GM12878 (cell line): Measurements from ENCODE around the gene ADAMTS14. TPM values are rescaled to one million over a fixed set of nuclear protein-coding genes. Genes with fewer than 3 reads are reported as not detected.

Experiments used
- ATAC-seq: fragments of 200-7000 bp; cut with Tn5 transposase; 3 replicates; pipeline ENCODE4 v1.9.1; 2020; ENCODE audit warnings: mild to moderate bottlenecking, moderate library complexity
- BruUV-seq: library from RNA; stranded (reverse); fragments of 400-500 nt; replicated peaks from 2 replicates; lab custom pipeline; 2021; lab: Mats Ljungman, UMichigan
- CTCF ChIA-PET: fragments of 300-600 bp; sonication (Branson Sonifier 250); formaldehyde crosslinking; extraction: SDS; loops from one replicate; lab custom pipeline; 2021; ENCODE audit warnings: inconsistent platforms; lab: Yijun Ruan, JAX
- POLR2A ChIA-PET: fragments of 350-600 bp; formaldehyde crosslinking; extraction: SDS; loops from one replicate; lab custom pipeline; 2021; ENCODE audit warnings: inconsistent platforms; lab: Charles Lee
- RAD21 ChIA-PET: fragments of 300-600 bp; sonication (Branson Sonifier 250); formaldehyde crosslinking; loops from one replicate; lab custom pipeline; 2023; ENCODE audit warnings: antibody characterized with exemption; ENCODE audit not compliant: unreplicated experiment; lab: Charles Lee
- SMC1A ChIA-PET: fragments of 300-600 bp; sonication (Branson Sonifier 250); formaldehyde crosslinking; loops from one replicate; lab custom pipeline; 2023; ENCODE audit not compliant: unreplicated experiment, uncharacterized antibody; lab: Charles Lee
- DNase-seq: peaks from one replicate; pipeline ENCODE4 v3.0.0-alpha.2; 2011; ENCODE audit warnings: low read depth, low spot score
- FAIRE-seq: peaks from 3 replicates; lab custom pipeline; 2011; peaks lifted over from hg19 to GRCh38; lab: Jason Lieb, UNC
- H2AFZ ChIP-seq: 2 replicates; pipeline ENCODE4 v1.6.0; 2011; ENCODE audit warnings: low read depth, low read length, control low read depth; ENCODE audit not compliant: control insufficient read depth
- H3K27ac ChIP-seq: 2 replicates; pipeline ENCODE4 v1.5.1; 2011; ENCODE audit warnings: control low read depth; ENCODE audit not compliant: control insufficient read depth, insufficient read depth
- H3K27me3 ChIP-seq, 2 experiments: replicated peaks in 1 of 2; 2 replicates each; pipeline versions ENCODE4 v1.6.0 to v1.6.1; 2011; ENCODE audit warnings: low read length in 1 of 2; ENCODE audit not compliant: control insufficient read depth in 2 of 2, insufficient read depth in 2 of 2
- H3K36me3 ChIP-seq, 2 experiments: 2 replicates each; pipeline ENCODE4 v1.5.1; 2011; ENCODE audit warnings: low read length in 1 of 2; ENCODE audit not compliant: control insufficient read depth in 2 of 2, insufficient read depth in 2 of 2
- H3K4me1 ChIP-seq: 2 replicates; pipeline ENCODE4 v1.6.1; 2011; ENCODE audit warnings: mild to moderate bottlenecking, low read length, moderate library complexity, mixed read lengths; ENCODE audit not compliant: control insufficient read depth, insufficient read depth
- H3K4me2 ChIP-seq: 2 replicates; pipeline ENCODE4 v1.6.0; 2011; ENCODE audit warnings: control low read depth; ENCODE audit not compliant: control insufficient read depth, insufficient read depth
- H3K4me3 ChIP-seq: fragments of 200-600 bp; sonication (generic); 2 replicates; pipeline ENCODE4 v1.5.1; 2016
- H3K79me2 ChIP-seq: 2 replicates; pipeline ENCODE4 v1.6.0; 2011; ENCODE audit warnings: low read length; ENCODE audit not compliant: control insufficient read depth, insufficient read depth
- H3K9ac ChIP-seq: 2 replicates; pipeline ENCODE4 v1.8.0; 2011; ENCODE audit warnings: low read length, control low read depth, mixed read lengths; ENCODE audit not compliant: control insufficient read depth, insufficient read depth
- H3K9me3 ChIP-seq: replicated peaks from 3 replicates; pipeline ENCODE4 v1.5.1; 2011; ENCODE audit warnings: mild to moderate bottlenecking, low read length; ENCODE audit not compliant: control insufficient read depth, insufficient read depth
- H4K20me1 ChIP-seq: 2 replicates; pipeline ENCODE4 v1.6.0; 2011; ENCODE audit not compliant: control insufficient read depth, insufficient read depth
- BCL11A ChIP-seq: IDR thresholded peaks from 2 replicates; pipeline ENCODE4 v1.6.1; 2011; ENCODE audit warnings: low read depth, low read length
- BMI1 ChIP-seq: fragments of 450-650 bp; IDR thresholded peaks from 2 replicates; pipeline ENCODE4 v1.6.1; 2016; ENCODE audit warnings: mild to moderate bottlenecking, moderate library complexity, borderline replicate concordance
- CBX5 ChIP-seq: sonication (generic); IDR thresholded peaks from 2 replicates; pipeline ENCODE4 v1.6.1; 2016; ENCODE audit warnings: low read depth, moderate library complexity, mild to moderate bottlenecking, inconsistent platforms
- HDAC2 ChIP-seq: fragments of 200-600 bp; sonication (generic); IDR thresholded peaks from 2 replicates; pipeline ENCODE4 v1.6.1; 2017
- HDGF ChIP-seq: fragments of 450-650 bp; IDR thresholded peaks from 2 replicates; pipeline ENCODE4 v1.6.1; 2016; ENCODE audit warnings: antibody characterized with exemption
- IRF4 ChIP-seq: IDR thresholded peaks from 2 replicates; pipeline ENCODE4 v1.6.1; 2011; ENCODE audit warnings: low read depth, low read length
- POLR2A ChIP-seq: IDR thresholded peaks from 2 replicates; pipeline ENCODE4 v1.6.1; 2011; ENCODE audit warnings: low read depth, mild to moderate bottlenecking, low read length
- RBBP5 ChIP-seq: fragments of 200-600 bp; sonication (generic); conservative IDR thresholded peaks from 2 replicates; pipeline ENCODE4 v1.6.1; 2016
- RFX5 ChIP-seq: IDR thresholded peaks from 2 replicates; pipeline ENCODE4 v1.6.1; 2011; ENCODE audit warnings: low read depth, low read length, improper control_type of control experiment
- SMARCA5 ChIP-seq: fragments of 450-650 bp; IDR thresholded peaks from 2 replicates; pipeline ENCODE4 v1.6.1; 2017; ENCODE audit warnings: mild to moderate bottlenecking
- TAF1 ChIP-seq: IDR thresholded peaks from 2 replicates; pipeline ENCODE4 v1.6.1; 2011; ENCODE audit warnings: mild to moderate bottlenecking, low read depth, low read length, borderline replicate concordance
- TBL1XR1 ChIP-seq: IDR thresholded peaks from 2 replicates; pipeline ENCODE4 v1.6.1; 2012; ENCODE audit warnings: low read depth, low read length, improper control_type of control experiment
- ZBTB40 ChIP-seq: fragments of 450-650 bp; IDR thresholded peaks from 2 replicates; pipeline ENCODE4 v1.6.1; 2016; ENCODE audit warnings: mild to moderate bottlenecking, moderate library complexity, borderline replicate concordance
- ZNF217 ChIP-seq: fragments of 450-650 bp; IDR thresholded peaks from 2 replicates; pipeline ENCODE4 v1.6.1; 2017; ENCODE audit warnings: antibody characterized with exemption, mild to moderate bottlenecking
- ZNF274 ChIP-seq: IDR thresholded peaks from one replicate; pipeline ENCODE4 v1.8.0; 2011; ENCODE audit not compliant: insufficient read length, insufficient read depth
- WGBS: methylation state at CpG from one replicate; pipeline ENCODE4 v1.1.6; 2016; ENCODE audit warnings: low lambda C conversion rate; ENCODE audit not compliant: insufficient replicate concordance, insufficient coverage; ENCODE audit errors: missing lambda C conversion rate; 5-methylcytosine and 5-hydroxymethylcytosine counted together
- in situ Hi-C: fragments of 300-500 bp; cut with MboI; formaldehyde crosslinking; loops from 9 replicates; pipeline ENCODE4 v1.14.3; 2018; ENCODE audit warnings: mixed read lengths
- intact Hi-C: fragments of 100-400 bp; cut with micrococcal nuclease; formaldehyde crosslinking; loops from one replicate; pipeline ENCODE4 v1.14.2; 2022; ENCODE audit not compliant: unreplicated experiment
- polyA plus RNA-seq, 11 experiments: library from polyadenylated mRNA; depleted of rRNA in 4 of 11; unstranded in 6 of 11; stranded (reverse) in 5 of 11; fragments of >200 nt; fragmentation: Nextera tagmentation in 4 of 11; fragmentation: Illumina TruSeq in 1 of 11; extraction: Ambion mirVana in 4 of 11; extraction: Trizol in 1 of 11; gene quantifications; 1 replicate in 1 of 11; 2 replicates in 10 of 11; pipeline versions ENCODE4 v1.2.1 to v1.2.3, GENCODE V29; 2011 to 2016; ENCODE audit warnings: inconsistent platforms in 2 of 11, missing spikeins in 2 of 11, low read depth in 1 of 11
- total RNA-seq, 4 experiments: library from RNA; depleted of rRNA in 3 of 4; stranded (reverse); fragments of >200 nt in 3 of 4; fragmentation: Illumina TruSeq in 1 of 4; extraction: Trizol in 1 of 4; gene quantifications; 2 replicates each; pipeline versions ENCODE4 v1.2.1 to v1.2.3, GENCODE V29; 2013 to 2021
- TF ChIP-seq, protein P1 (sequence below): fragments of 450-650 bp; IDR thresholded peaks from 2 replicates; pipeline ENCODE4 v1.6.1; 2016; ENCODE audit warnings: mild to moderate bottlenecking

Gene ADAMTS14
- total and polyA plus RNA-seq, 10 of the 15 experiments (the other 5 are each of a cell fraction or from before 2014, with no cell fraction given) = 0.03 to 0.05 TPM; not detected in 8

GRCh38 chr10:70806841-70807240, 134.5 kb downstream of the ADAMTS14 start:
- in situ Hi-C loops = no loop called here
- no peaks in the 10 kb centered on the region for H3K4me1 ChIP-seq
- no peaks in the 10 kb centered on the region for H3K79me2 ChIP-seq
- no peaks in the 10 kb centered on the region for H3K36me3 ChIP-seq
- TF ChIP-seq RFX5 (no peak), HDAC2 (no peak), TBL1XR1 (no peak), BMI1 (no peak), CBX5 (no peak), ZNF217 (no peak)
- no peaks in the 10 kb centered on the region for H3K9me3 ChIP-seq
- DNase-seq (no peak), FAIRE-seq (no peak), ATAC-seq (no peak)
- 84% methylated on average over 1 of the region's 1 CpG for WGBS
- BruUV-seq = no TSS peak
- H3K4me2 ChIP-seq = no peak overlapping the region
- POLR2A ChIA-PET = no interaction called here
- H2AFZ ChIP-seq = no peak overlapping the region
- SMC1A ChIA-PET = interaction anchor here (0.9 to 1.1 kb wide), 2 partner anchors 13 to 28 kb away, joined by 3 read pairs; no protein-coding TSS in a partner anchor
- no peak overlapping the region for H3K4me3 ChIP-seq
- H4K20me1 ChIP-seq = no peaks in the 10 kb centered on the region
- no peak overlapping the region for H3K9ac ChIP-seq
- CTCF ChIA-PET = interaction anchor here (1.1 kb wide), 1 partner anchor 73 kb away, joined by 3 read pairs; no protein-coding TSS in a partner anchor
- H3K27me3 ChIP-seq = no peaks in the 10 kb centered on the region
- intact Hi-C loops = no loop called here
- RAD21 ChIA-PET = no interaction called here
- no peak overlapping the region for H3K27ac ChIP-seq

DNA sequence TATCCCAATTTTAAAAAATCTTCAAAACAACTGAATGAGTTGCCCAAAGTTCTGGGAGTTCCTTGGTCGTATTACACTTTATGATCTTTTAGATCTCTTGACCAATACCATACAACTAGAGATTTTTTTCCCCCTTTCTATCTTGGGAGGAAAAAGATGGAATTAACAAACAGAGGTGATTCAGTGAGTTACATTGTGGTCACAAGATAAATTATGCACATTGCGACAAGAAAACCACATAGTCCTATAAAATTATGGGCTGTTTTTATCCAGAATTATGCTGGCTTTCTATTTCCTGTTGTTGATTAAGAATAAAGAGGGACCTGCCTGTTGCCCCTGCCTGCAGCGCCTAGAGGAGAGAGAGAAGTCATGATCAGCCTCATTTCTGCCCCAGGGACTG, 135.2 kb downstream of the ADAMTS14 start:
- no peaks in the 10 kb centered on the region for H3K9me3 ChIP-seq
- H3K4me2 ChIP-seq = no peak overlapping the region
- no peak overlapping the region for H3K27ac ChIP-seq
- no TSS peak for BruUV-seq
- RAD21 ChIA-PET = no interaction called here
- CTCF ChIA-PET = interaction anchor here (1.1 kb wide), 1 partner anchor 72 kb away, joined by 3 read pairs; no protein-coding TSS in a partner anchor
- POLR2A ChIA-PET = no interaction called here
- H3K36me3 ChIP-seq = no peaks in the 10 kb centered on the region
- H3K4me1 ChIP-seq = no peaks in the 10 kb centered on the region
- intact Hi-C loops = no loop called here
- DNase-seq (no peak), FAIRE-seq (no peak), ATAC-seq (no peak)
- no peaks in the 10 kb centered on the region for H3K27me3 ChIP-seq
- no peak overlapping the region for H2AFZ ChIP-seq
- H3K4me3 ChIP-seq = no peak overlapping the region
- SMC1A ChIA-PET = interaction anchor here (0.9 to 1.1 kb wide), 2 partner anchors 14 to 28 kb away, joined by 3 read pairs; no protein-coding TSS in a partner anchor
- no peak overlapping the region for H3K9ac ChIP-seq
- 0% methylated on average over 3 of the region's 3 CpGs for WGBS
- in situ Hi-C loops = no loop called here
- no peaks in the 10 kb centered on the region for H4K20me1 ChIP-seq
- H3K79me2 ChIP-seq = no peaks in the 10 kb centered on the region
- TF ChIP-seq SMARCA5 = no peak
- TF ChIP-seq HDGF = no peak
- no peak for TF ChIP-seq POLR2A
- TF ChIP-seq IRF4 = no peak
- TF ChIP-seq RBBP5 = no peak
- TF ChIP-seq, protein P1, sequence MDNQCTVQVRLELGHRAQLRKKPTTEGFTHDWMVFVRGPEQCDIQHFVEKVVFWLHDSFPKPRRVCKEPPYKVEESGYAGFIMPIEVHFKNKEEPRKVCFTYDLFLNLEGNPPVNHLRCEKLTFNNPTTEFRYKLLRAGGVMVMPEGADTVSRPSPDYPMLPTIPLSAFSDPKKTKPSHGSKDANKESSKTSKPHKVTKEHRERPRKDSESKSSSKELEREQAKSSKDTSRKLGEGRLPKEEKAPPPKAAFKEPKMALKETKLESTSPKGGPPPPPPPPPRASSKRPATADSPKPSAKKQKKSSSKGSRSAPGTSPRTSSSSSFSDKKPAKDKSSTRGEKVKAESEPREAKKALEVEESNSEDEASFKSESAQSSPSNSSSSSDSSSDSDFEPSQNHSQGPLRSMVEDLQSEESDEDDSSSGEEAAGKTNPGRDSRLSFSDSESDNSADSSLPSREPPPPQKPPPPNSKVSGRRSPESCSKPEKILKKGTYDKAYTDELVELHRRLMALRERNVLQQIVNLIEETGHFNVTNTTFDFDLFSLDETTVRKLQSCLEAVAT = no peak
- TF ChIP-seq ZNF274 = no peak
- no peak for TF ChIP-seq ZBTB40
- no peak for TF ChIP-seq BCL11A
- TF ChIP-seq TAF1 = no peak
